HG03280 (cell line): ENCODE results near the gene INSYN1.
"Not testable (repeated sequence)": the region's sequence is repeated elsewhere in the genome, so short reads cannot be mapped to it uniquely, and the experiment has no call there.

Experiments used
- ATAC-seq: cut with Tn5 transposase; IDR thresholded peaks from one replicate; pipeline ENCODE4 v1.9.1; 2021; ENCODE audit warnings: mild to moderate bottlenecking, moderate library complexity; ENCODE audit not compliant: unreplicated experiment

The INSYN1 gene, protein sequence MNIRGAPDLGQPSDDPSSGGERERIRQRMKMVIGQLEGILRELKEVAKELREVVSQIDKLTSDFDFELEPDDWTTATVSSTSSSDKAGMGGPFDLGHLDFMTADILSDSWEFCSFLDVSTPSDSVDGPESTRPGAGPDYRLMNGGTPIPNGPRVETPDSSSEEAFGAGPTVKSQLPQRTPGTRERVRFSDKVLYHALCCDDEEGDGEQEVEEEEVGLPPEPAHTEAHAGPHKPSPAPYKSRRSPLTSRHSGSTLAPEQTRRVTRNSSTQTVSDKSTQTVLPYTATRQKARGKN

DNA sequence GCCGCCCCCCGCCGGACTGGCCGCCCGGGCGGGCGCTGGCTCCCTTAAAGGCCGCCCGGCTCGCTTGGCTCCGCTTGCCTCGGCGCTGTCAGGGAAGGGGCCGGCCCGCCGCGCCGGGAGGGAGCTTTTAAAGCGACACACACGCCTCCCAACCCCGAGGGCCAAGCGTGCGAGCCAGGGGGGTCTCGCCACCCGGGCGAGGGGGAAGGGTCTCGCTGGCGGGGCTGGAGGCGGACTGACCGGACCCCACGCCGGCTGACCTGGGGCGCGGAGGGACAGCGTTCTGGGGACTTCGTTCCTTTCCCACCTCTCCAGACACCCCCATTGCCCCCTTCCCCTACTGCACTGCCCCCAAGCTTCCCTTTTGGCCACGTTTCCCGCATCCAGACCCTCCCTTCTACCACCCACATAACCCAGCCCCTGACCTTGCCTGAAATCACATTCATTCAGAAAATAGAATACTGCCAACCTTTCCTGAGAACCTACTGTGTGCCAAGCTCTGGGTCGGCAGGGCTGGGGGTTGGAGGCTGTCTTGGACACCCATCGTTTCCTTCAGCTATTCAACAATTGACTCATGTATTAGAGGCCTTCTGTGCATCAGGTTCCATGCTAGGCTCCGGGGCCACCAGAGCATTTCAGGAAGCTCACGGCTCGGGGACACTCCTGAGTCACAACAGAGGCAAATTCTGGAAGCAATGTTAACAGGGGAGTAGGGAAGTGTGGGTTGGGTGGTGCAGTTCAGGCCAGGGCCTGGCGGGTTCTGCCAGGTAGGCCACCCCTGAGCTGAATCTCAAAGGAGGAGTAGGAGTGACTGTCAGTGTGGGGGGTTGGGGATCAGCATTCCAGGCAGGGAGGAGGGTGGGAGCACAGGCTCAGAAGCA, at the start of gene INSYN1:
Gene INSYN1 (minus strand): TSS at position 102 of the 881 bp plus-strand sequence. CDS start 2,221 bp downstream, outside the sequence.
- ATAC-seq: no peak

DNA sequence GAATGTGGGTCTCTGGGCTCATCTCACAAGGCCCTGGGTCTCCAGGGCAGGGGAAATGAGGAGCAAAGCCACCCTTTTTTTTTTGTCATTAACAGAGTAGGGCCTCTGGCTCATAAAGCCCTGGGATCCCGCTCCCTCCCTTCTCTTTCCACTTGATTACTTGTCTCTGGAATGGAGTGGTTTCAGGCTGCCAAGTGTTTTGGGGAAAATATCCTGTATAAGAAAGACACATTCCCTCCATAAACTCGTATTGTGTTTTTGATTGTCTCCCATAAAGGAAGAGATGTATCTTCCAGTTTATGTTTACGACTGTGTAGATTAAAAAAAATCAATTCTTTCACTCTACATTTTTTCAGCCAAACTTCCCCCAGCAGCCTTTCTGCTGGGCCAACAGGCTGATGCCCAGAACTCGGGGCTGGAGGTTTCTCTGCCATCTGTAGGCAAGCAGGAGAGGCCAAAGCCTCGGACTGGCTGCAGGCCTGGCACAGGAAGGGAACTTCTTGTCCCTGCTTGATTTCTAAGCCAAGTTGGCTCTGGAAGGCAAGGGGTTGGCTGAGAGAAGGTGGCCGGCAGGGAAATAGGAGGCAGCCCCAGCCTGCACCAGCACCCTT, 49.4 kb upstream of the INSYN1 start:
- no peak for ATAC-seq

DNA sequence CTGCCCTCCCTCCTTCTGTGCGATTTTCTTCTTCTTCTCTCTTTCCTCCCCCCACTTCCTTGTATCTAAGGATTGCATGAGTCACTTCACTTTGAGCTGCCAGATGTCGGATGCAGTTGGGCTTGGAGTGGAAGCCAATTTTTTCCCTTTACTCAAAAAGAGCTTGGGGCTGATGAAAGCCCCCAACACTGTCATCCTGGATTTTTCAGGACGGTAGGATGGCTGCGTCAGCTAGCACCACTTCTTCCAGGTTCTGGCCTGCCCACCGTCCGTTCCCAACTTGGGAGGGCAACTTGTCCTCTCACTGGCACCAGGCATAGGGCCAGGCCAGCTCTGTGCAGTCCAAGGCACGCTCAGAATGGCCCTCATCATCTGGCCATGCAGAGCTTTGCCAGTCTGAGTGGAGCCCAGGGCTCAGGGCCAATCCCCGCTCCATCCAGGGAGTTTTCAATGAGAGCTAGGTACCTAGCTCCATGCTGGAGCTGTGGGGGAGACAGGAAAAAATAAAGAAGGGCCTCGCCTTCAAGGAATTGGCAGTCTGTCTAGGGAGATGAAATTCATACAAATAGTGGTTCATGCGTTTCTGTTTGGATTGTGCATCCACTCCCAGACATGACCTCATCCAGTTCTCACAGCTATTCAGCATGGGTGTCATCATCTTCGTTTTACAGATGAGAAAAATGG, 47.7 kb upstream of the INSYN1 start:
- no peak for ATAC-seq

DNA sequence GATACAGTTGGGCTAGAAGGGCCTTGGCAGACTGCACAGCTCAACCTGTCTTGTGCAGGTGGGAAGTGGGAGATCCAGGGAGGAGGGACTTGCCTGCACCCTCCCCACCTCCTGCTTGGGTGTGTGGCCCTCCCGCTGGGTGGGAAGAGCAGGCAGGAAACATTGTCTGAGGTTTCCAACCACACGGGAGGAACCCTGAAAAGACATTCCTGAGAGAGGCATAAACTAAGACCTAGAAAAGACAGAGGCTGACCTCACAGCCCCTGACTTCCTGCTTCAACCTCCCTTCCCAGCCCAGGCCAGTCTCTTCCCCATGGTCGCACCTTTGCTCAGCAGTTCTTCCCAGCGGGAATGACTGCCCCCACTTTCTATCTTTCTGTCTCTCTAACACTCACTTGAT, 46.3 kb upstream of the INSYN1 start:
- no peak for ATAC-seq

DNA sequence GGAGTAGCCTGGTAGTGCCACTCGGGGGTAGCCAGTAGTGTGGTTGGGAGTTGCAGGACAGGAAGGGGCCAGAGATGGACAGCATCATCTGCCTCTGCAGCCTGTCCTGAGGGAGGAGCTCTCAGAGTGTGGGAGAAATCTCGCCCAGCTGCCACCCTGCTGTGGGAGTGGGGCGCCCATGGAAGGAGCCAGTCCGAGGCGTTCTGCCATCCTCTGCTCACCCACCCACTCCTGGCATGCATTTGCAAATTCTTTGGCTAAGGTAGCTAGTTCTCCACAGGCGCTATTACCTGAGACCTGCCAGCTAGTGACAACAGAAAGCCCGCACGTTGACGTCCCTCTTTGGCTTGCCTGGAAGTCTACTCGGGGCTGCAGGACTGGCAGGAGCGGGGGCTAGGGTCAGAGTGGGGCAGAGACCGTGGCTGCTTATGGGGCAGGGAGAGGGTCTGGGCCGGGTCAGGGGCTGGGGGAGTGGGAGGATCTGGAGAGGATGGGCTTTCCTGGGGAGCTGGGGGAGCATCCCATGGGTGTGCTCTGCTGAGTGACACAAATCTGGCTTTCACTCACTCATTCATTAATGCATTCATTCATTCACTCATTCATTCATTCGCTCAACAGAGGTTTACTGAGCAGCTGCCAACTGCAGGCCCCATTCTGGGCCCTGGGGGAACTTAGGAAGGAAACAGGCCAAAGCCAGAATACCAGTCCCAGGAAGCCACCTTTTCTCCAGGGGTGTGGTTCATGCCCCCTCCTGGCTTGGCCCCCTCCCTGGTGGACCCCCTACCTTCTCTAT, 44.4 kb upstream of the INSYN1 start:
- no peak for ATAC-seq

DNA sequence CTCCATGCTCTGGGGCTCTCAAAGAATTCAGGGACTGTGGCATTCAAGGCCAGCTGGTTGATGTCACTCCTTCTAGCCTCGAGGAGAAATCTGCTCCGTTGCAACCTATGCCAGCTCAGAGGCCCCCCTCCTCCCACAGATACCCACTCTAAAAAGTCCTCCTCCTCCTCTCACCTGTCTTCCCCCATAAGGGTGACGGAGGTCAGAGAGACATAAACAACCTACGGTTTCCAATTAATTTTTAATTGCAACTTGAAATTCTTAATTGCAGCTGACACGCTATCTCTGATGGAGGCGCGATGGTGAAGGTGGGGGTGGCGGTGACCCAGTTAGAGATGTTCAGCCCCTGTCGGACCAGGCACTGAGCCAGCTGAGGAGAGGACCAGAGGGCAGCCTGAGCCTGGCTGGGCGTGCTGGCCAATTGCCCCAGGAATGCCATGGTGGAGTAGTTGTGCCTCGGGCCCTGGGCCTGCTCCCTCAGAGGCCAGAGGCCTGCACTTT, 43.2 kb upstream of the INSYN1 start:
- no peak for ATAC-seq

DNA sequence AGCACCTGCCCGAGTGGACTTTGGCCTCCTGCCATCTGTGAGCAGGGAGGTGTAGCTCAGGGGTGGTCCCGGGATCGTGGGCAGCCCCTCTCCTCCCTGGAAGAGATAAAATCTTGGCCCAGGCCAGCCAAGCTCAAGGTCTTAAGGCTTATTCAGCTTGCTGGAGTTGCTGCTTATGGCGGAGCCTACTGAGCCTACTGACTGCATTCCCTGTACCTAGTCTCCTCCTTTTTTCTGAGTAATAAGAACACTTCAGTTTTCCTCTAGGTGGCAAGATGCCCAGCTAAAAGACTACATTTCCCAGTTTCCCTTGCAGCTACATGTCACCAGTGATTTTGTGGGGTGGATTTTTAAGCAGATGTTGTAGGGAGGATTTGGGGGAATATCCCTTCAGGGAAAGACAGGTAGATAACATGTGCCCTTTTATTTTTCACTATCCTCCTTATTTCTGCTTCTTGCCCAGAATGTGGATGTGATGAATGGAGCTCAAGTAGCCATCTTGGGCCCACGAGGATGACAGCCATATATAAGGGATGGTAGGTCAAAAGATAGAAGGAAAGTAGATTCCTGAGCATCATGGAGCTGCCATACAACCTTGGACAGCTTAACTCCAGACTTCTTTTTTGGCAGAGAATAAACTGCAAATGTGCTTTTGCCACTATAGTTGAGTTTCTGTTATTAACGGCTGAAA, 41.4 kb upstream of the INSYN1 start:
- no peak for ATAC-seq

DNA sequence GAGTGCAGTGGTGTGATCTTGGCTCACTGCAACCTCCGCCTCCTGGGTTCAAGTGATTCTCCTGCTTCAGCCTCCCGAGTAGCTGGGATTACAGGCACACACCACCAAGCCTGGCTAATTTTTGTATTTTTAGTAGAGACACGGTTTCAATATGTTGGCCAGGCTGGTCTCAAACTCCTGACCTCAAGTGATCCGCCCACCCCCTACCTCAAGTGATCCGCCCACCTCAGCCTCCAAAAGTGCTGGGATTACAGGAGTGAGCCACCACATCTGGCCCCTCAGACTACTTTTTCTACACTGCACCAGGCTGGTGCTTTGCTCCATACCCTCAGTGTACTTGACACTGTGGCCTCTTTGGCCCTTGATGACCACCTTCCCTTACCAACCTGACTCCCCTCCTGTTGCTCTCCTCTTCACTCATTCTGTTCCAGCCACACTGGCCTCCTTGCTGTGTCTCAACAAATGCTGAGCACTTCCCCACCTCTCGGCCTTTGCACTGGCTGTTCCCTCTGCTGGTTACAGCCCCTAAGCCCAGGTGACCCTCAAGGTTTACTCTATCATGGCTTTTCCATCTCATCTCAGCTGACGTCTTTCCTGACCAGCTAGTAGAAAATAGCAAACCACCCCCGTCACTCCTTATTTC, 39.9 kb upstream of the INSYN1 start:
- not testable (repeated sequence) for ATAC-seq

DNA sequence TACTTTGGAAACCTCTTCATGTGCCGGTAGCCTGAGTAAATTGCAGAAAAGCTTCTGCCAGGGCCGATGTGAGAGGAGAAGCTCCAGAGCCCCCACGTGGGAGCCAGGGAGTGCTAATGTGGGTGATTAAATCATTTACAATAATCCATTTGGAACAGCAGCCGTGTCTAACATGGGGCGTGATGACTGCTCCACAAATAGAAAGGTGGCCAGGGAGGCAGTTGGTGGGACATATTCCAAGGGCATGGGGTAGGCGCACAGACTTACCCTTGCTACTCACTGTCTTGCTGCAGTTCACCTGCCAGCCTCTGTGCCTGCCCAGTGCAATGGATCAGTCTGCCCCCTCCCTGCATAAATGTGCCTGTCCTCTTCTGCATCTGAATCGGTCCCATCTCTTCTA, 39.3 kb upstream of the INSYN1 start:
- ATAC-seq: no peak

DNA sequence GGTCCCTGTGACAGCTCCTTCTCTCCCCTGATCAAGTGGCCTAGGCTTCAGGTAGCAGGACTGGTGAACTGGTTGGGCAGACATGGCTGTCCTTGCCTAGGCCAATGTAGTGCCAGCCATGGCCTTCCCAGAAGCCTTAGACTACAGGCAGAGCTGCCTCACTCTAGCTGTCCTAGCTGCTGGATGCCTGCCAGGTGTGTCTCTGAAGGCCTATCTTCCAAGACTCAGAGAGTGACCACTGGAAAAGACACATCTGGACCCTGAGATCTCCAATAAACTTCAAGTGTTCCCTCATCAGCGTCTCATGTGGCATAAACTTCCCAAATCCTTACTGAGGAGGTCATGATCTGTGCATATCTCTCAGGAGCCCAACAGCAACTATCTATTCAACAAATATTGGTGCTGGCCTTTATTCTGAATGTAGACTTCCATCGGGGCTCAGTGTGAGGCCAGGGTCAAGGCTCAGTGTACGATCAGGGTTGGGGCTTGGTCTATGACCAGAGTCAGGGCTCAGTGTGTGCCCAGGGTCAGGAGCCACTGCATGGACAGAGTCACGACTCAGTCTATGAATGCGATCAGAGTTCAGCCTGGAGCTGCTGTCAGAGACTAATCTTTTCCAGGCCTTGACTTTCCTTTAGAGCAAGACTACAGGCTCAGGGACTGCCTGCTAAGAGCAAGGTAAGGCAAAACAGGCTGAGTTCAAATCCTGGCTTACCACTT, 36.5 kb upstream of the INSYN1 start:
- no peak for ATAC-seq

DNA sequence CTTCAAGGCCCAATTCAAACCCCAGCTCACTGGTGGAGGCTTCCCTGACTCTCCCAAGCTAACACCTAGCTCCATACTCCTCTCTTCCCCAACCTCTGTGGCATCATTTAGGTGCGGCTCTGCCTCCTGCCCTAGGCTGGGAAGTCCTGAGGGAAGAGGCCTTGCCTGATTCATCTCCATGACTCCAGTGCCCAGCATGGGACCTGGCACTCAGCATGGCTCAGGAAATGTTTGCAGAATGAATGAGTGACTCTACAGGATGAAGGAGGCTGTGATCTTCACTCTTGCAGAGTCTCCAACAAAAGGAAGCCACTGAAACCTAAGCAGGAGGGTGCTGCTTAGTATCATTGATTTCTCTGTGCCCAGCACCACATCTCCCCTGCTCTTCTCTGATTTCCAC, 34.5 kb upstream of the INSYN1 start:
- no peak for ATAC-seq

DNA sequence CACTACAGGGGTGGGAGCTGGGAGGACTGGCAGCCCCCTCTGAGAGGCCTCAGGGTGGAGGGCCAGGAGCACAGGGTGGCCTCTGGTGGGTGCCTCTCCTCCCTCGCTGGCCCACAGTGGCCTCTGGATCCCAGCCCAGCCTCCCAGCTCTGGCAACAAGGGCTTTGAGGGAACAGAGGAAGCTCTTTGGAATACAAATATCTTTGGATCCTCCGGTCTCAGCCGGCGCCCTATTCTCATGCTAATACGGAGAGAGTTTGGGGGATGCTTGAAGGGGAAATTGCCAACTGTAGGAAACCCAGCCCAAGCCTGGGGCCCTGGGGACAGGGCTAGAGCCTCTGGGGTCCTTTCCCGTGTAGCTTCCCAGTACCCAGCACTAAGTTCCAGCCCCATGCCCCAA, 33.4 kb upstream of the INSYN1 start:
- ATAC-seq: no peak

DNA sequence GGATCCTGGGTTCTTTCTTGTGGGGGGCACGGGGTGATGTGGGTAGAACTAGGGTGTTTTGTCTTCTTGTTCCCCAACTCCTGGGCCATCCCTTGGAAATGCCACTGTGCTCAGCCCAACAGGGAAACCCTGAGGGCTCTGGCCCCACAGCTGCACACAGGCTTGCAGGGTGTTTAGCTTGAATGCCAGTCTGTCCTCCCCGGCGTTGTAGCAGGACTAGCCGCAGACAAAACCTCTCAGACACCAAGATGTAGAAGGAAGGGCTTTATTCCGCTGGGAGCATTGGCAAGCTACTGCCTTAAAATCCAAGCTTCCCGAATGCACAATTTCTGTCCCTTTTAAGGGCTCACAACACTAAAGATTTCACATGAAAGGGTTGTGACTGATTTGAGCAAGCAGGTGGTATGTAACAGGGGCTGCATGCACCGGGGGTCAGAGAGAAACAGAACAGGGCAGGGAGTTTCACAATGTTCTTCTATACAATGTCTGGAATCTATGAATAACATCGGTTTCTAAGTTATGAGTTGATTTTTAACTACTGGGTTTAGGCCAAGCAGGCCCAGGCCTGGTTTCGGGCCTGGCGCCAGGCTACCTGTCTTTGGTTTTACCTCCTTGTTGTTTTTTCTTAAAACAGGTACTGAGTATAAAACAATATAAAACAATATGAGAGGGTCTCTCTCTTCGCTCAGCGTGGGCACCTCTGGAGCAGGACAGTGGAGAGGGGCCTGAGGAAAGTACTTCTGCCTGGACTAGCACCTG, 32.3 kb upstream of the INSYN1 start:
- not testable (repeated sequence) for ATAC-seq

DNA sequence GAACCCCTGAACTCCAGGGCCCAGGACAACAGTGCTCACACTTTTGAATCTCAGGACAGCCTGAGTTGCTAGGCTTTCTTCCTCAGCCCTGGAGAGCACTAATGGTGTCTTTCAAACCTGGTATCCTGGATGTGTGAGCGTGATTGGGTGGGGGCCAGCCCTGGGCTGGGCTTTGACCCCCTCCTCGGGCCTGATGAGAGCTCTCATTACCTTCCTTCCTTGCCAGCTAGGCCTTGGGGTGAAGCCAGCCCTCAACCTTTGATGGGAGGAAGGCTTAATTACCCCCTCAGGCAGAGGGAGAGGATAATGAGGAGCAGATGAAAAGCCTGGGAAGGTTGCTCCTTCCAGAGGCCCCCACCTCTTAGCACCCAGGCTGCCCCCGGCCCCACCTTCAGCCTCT, 31.1 kb upstream of the INSYN1 start:
- no peak for ATAC-seq

DNA sequence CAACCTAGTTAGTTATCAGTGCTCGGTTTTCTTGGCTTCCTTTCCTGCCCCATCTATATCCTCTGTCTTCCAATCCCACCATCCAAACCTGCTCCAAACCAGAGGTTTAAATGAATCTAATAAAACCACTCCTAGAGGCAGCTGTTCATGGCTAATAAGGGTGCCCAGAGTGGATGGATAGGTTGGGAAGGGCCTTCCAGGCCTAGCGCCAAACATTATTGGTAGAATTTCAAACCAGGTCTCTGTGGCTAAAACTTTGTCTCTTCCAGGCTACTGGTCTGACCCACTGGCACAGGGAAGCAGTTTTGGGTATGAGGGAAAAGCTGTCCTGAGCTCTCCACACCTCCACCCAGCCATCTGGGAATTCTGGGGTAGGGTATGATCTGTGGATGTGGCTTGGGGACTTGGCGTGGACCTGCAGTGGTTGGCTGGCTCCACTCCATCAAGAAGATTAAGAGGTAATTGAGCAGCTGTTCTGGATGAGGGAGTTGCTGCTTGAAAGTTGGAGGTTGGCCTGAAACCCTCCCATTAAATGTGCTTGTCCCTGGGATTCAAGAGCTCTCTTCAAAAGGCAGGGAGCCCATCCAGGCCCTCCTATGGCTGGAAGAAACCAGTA, 29.3 kb upstream of the INSYN1 start:
- ATAC-seq: no peak

DNA sequence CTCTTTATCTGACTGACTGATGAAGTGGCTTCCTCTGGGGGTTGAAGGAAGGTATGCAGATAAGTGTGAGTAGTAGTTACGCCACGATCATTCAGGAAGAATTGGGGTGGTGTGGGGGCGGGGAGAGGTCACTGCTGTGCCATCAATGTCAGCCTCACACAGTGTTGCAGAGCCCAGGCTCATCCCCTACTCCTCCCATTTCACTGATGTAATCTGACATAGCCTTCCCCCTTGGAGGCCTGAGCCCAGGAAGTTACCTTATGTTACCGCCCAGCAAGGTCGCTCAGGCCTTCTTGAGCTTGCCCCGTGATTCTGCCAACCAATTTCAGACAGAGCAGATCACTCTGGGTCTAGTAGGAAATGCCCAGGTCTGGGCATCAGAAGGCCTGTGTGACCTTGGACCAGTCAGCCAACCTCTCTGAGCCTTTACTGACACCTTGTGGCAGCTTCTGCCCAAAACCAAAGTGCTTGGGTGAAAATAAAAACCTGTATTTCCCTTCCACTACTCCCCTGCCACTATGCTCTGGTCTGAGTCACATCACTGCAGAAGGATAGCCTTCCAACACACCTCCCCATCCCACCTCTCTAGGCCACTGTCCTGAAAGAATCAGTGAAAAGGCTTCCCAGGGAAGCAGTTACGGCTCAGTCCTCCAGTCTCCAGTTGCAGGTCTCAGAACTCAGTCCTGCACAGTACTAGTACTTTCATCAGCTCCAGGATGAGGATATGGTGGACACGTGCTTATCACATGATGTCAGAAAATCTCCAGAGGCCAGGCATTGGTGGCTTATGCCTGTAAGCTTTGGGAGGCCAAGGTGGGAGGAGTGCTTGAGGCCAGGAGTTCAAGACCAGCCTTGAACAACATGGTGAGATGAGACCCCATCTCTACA, 28.1 kb upstream of the INSYN1 start:
- no peak for ATAC-seq
